Gastrocnemius medialis (tissue), 4 donors: Measurements from ENCODE around the gene PTGFRN.

Experiments used
- POLR2A ChIP-seq, 2 donors: fragments of 450-650 bp; IDR thresholded peaks; one replicate each; pipeline ENCODE4 v1.6.1; 2017; ENCODE audit warnings: antibody characterized with exemption in 2 of 2, mild to moderate bottlenecking in 2 of 2, moderate library complexity in 2 of 2
- TF ChIP-seq, protein P1 (sequence below), 5 experiments: fragments of 450-650 bp in 3 of 5; fragments of 200-600 bp in 2 of 5; sonication (generic) in 2 of 5; IDR thresholded peaks in 4 of 5; conservative IDR thresholded peaks in 1 of 5; 1 replicate in 4 of 5; 2 replicates in 1 of 5; pipeline ENCODE4 v1.5.1; 2016 to 2019; ENCODE audit warnings: antibody characterized with exemption in 5 of 5, mild to moderate bottlenecking in 3 of 5, moderate library complexity in 3 of 5

DNA sequence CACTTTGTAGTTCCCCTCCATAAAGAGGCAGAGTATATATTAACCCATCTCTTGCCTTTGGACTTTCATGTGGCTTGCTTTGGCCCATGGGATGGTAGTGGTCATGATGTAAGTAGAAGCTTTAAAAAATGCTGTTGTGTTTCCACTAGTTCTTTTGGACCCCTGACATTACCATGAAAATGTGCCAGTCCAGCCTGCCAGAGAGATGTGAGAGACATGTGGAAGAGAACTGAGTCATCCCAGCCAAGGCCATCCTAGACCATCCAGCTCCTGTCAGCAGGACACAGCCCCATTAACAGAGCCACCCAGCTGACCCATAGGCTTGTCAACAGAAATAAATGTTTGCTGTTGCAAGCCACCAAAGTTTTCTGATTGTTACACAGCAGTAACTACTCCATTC lies 87.9 kb downstream of the PTGFRN start:
- TF ChIP-seq, protein P1, sequence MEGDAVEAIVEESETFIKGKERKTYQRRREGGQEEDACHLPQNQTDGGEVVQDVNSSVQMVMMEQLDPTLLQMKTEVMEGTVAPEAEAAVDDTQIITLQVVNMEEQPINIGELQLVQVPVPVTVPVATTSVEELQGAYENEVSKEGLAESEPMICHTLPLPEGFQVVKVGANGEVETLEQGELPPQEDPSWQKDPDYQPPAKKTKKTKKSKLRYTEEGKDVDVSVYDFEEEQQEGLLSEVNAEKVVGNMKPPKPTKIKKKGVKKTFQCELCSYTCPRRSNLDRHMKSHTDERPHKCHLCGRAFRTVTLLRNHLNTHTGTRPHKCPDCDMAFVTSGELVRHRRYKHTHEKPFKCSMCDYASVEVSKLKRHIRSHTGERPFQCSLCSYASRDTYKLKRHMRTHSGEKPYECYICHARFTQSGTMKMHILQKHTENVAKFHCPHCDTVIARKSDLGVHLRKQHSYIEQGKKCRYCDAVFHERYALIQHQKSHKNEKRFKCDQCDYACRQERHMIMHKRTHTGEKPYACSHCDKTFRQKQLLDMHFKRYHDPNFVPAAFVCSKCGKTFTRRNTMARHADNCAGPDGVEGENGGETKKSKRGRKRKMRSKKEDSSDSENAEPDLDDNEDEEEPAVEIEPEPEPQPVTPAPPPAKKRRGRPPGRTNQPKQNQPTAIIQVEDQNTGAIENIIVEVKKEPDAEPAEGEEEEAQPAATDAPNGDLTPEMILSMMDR (IDR thresholded peaks at IDR 0.05 in 4 of 5, conservative IDR thresholded peaks at IDR 0.05 in 1 of 5), result no peak
- TF ChIP-seq POLR2A (IDR thresholded peaks at IDR 0.05), result no peak
